Measurements from ENCODE around the gene NMRAL1. TPM values are rescaled to one million over a fixed set of nuclear protein-coding genes. Genes with fewer than 3 reads are reported as not detected.

NMRAL1 gene
- total and polyA plus RNA-seq, 10 of the 15 experiments (the other 5 are each of a cell fraction or from before 2014, with no cell fraction given) = 4.8 to 102 (median 62.5) TPM

DNA sequence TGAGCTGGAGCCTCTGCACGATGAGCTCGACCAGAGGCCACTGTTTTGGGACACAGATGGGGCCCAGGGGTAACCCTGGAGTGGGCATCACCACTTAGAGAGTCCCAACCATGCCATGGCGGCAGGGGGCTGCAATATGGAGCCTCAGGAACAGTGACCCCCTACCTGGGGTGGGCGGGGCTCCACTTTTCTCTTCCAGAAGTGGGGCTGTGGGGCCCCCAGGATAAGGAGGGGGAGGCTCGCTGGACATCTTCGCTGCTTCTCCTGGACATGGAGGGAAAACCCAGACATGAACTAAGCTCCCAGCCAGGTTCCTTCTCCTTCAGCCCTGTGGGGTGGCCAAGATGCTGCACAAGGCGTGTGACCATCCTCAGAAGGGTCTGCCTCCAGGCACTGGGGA is 39.5 kb upstream of the NMRAL1 start:
- 98% methylated on average over 7 of the region's 7 CpGs for WGBS (ENCODE audit: insufficient coverage, insufficient replicate concordance, low lambda C conversion rate, missing lambda C conversion rate)
- ChIA-PET CTCF (interaction anchor here (2.6 to 6.7 kb wide), 3 partner anchors 8 to 72 kb away, joined by 18 to 65 read pairs (median 36); no protein-coding TSS in a partner anchor), SMC1A (ENCODE audit: uncharacterized antibody, unreplicated experiment) (interaction anchor here (1.5 to 2.1 kb wide), 3 partner anchors 7 to 72 kb away, joined by 6 to 7 read pairs (median 7); no protein-coding TSS in a partner anchor), RAD21 (ENCODE audit: unreplicated experiment) (interaction anchor here (1.8 kb wide), 2 partner anchors 8 to 35 kb away, joined by 6 to 12 read pairs; no protein-coding TSS in a partner anchor), POLR2A (no interaction called here)
- no peaks in the 10 kb centered on the region for H4K20me1 ChIP-seq (ENCODE audit: control insufficient read depth, insufficient read depth)
- peaks cover 23% of the 10 kb centered on the region for H3K4me1 ChIP-seq (ENCODE audit: control insufficient read depth, insufficient read depth, low read length)
- no peak overlapping the region for H3K9ac ChIP-seq (ENCODE audit: control insufficient read depth, insufficient read depth, low read length)
- no TSS peak for BruUV-seq (replicated peaks)
- no peak overlapping the region; the same call in 1 of the 2 replicates for H3K4me2 ChIP-seq (ENCODE audit: control insufficient read depth, insufficient read depth)
- H3K79me2 ChIP-seq (ENCODE audit: control insufficient read depth, insufficient read depth, low read length) = no peaks in the 10 kb centered on the region; the same call in 1 of the 2 replicates
- H3K27ac ChIP-seq (ENCODE audit: control insufficient read depth, insufficient read depth) = peak overlapping the region; percentile 77
- intact Hi-C loops (cut with micrococcal nuclease; ENCODE audit: unreplicated experiment) (loop anchor here (10.0 kb wide), 2 partner anchors 101 to 441 kb away; partner anchors contain the start of genes SEC14L5 and UBALD1), in situ Hi-C loops (cut with MboI) (loop anchor here (10.0 kb wide), 1 partner anchor 441 kb away; the partner anchor contains the start of gene SEC14L5)
- H3K4me3 ChIP-seq = no peak overlapping the region
- H3K27me3 ChIP-seq (replicated peaks in 1 of 2; ENCODE audit: control insufficient read depth in 2 of 2, insufficient read depth in 2 of 2, low read length in 1 of 2) = no peaks in the 10 kb centered on the region
- ATAC-seq (no peak), DNase-seq (ENCODE audit: low read depth, low spot score) (no peak), FAIRE-seq (no peak)
- H3K9me3 ChIP-seq (replicated peaks; ENCODE audit: control insufficient read depth, insufficient read depth, low read length) = no peaks in the 10 kb centered on the region
- no peak overlapping the region for H2AFZ ChIP-seq (ENCODE audit: control insufficient read depth, low read depth, low read length)
- H3K36me3 ChIP-seq (ENCODE audit: control insufficient read depth in 2 of 2, insufficient read depth in 2 of 2, low read length in 1 of 2) = peaks cover 12 to 43% of the 10 kb centered on the region in 2 experiments; a peak in 3 of 4 replicates
- TF ChIP-seq CBX3 (IDR thresholded peaks at IDR 0.05; ENCODE audit: borderline replicate concordance, low read depth) (no peak), BHLHE40 (IDR thresholded peaks at IDR 0.05; ENCODE audit: borderline replicate concordance in 1 of 2, low read depth in 2 of 2, low read length in 1 of 2) (no peak), NR2C2 (IDR thresholded peaks at IDR 0.05; ENCODE audit: borderline replicate concordance, control insufficient read depth, insufficient read length, low read depth) (no peak), CHD2 (IDR thresholded peaks at IDR 0.05; ENCODE audit: borderline replicate concordance, low read depth, low read length) (no peak), NR2F1 (conservative IDR thresholded peaks at IDR 0.05) (no peak), ZZZ3 (IDR thresholded peaks at IDR 0.05; ENCODE audit: control insufficient read depth, insufficient read length, low read depth) (no peak), SREBF1 (IDR thresholded peaks at IDR 0.05; ENCODE audit: low read length) (no peak), ZNF24 (IDR thresholded peaks at IDR 0.05) (no peak), JUND (IDR thresholded peaks at IDR 0.05; ENCODE audit: low read depth, low read length) (no peak), SUPT20H (IDR thresholded peaks at IDR 0.05; ENCODE audit: borderline replicate concordance, control insufficient read depth, low read depth, low read length) (no peak)
- TF ChIP-seq, protein P1, sequence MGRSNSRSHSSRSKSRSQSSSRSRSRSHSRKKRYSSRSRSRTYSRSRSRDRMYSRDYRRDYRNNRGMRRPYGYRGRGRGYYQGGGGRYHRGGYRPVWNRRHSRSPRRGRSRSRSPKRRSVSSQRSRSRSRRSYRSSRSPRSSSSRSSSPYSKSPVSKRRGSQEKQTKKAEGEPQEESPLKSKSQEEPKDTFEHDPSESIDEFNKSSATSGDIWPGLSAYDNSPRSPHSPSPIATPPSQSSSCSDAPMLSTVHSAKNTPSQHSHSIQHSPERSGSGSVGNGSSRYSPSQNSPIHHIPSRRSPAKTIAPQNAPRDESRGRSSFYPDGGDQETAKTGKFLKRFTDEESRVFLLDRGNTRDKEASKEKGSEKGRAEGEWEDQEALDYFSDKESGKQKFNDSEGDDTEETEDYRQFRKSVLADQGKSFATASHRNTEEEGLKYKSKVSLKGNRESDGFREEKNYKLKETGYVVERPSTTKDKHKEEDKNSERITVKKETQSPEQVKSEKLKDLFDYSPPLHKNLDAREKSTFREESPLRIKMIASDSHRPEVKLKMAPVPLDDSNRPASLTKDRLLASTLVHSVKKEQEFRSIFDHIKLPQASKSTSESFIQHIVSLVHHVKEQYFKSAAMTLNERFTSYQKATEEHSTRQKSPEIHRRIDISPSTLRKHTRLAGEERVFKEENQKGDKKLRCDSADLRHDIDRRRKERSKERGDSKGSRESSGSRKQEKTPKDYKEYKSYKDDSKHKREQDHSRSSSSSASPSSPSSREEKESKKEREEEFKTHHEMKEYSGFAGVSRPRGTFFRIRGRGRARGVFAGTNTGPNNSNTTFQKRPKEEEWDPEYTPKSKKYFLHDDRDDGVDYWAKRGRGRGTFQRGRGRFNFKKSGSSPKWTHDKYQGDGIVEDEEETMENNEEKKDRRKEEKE (IDR thresholded peaks at IDR 0.05) = no peak
- TF ChIP-seq, protein P2, sequence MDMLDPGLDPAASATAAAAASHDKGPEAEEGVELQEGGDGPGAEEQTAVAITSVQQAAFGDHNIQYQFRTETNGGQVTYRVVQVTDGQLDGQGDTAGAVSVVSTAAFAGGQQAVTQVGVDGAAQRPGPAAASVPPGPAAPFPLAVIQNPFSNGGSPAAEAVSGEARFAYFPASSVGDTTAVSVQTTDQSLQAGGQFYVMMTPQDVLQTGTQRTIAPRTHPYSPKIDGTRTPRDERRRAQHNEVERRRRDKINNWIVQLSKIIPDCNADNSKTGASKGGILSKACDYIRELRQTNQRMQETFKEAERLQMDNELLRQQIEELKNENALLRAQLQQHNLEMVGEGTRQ (IDR thresholded peaks at IDR 0.05; ENCODE audit: borderline replicate concordance, low read depth, low read length) = no peak
- TF ChIP-seq, protein P3, sequence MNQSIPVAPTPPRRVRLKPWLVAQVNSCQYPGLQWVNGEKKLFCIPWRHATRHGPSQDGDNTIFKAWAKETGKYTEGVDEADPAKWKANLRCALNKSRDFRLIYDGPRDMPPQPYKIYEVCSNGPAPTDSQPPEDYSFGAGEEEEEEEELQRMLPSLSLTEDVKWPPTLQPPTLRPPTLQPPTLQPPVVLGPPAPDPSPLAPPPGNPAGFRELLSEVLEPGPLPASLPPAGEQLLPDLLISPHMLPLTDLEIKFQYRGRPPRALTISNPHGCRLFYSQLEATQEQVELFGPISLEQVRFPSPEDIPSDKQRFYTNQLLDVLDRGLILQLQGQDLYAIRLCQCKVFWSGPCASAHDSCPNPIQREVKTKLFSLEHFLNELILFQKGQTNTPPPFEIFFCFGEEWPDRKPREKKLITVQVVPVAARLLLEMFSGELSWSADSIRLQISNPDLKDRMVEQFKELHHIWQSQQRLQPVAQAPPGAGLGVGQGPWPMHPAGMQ (IDR thresholded peaks at IDR 0.05; ENCODE audit: borderline replicate concordance) = no peak

Data from GM12878 (cell line).